Measurements from ENCODE around the gene MITF.

DNA sequence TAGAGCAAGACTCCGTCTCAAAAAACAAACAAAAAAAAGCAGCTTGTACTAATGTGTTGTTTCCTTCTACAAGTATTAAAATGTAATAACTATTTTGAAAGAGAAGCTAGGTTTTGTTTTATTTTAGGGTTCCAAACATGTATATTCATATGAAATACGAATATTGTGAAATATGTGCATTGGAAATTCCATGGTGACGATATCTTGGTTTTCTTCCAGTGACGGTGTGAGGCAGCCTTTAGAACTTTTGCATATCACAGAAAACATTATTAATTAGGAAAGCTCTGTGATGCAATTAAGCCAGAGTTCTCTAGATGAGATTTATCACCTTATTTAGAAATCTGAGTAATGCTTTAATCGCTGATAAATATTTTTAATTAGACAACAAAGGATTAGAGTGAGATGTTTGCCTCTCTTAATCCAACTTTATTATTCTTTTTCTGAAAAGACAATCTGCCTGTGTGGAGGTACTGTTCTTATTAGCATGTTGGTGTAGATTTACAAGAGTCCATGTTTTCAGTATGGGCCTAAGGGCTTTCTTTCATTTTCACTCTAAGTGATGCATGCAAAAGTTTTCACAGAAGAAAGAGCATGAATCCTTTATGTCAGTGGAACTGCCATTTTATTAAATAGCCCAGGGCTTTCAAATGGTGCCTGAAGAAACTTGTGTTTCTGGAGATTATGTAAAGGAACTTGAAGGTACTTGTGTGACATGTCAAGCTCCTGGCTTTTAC lies 222.6 kb downstream of the MITF start:
- no peak for TF ChIP-seq EZH2 (IDR thresholded peaks at IDR 0.05; ENCODE audit: borderline replicate concordance, low read length)
- TF ChIP-seq, protein P1, sequence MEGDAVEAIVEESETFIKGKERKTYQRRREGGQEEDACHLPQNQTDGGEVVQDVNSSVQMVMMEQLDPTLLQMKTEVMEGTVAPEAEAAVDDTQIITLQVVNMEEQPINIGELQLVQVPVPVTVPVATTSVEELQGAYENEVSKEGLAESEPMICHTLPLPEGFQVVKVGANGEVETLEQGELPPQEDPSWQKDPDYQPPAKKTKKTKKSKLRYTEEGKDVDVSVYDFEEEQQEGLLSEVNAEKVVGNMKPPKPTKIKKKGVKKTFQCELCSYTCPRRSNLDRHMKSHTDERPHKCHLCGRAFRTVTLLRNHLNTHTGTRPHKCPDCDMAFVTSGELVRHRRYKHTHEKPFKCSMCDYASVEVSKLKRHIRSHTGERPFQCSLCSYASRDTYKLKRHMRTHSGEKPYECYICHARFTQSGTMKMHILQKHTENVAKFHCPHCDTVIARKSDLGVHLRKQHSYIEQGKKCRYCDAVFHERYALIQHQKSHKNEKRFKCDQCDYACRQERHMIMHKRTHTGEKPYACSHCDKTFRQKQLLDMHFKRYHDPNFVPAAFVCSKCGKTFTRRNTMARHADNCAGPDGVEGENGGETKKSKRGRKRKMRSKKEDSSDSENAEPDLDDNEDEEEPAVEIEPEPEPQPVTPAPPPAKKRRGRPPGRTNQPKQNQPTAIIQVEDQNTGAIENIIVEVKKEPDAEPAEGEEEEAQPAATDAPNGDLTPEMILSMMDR (conservative IDR thresholded peaks at IDR 0.05 in 1 of 2, IDR thresholded peaks at IDR 0.05 in 1 of 2; ENCODE audit: extremely low read depth in 1 of 2, insufficient read depth in 1 of 2, low read depth in 1 of 2, low read length in 2 of 2) = no peak

Data from mammary epithelial cell (primary cell).